Stomach smooth muscle (tissue), 2 donors: ENCODE data around the gene KCNJ12.

Experiments used
- H3K27ac ChIP-seq: one replicate; pipeline ENCODE4 v1.7.0; 2013; ENCODE audit warnings: mild to moderate bottlenecking, low read length, inconsistent platforms
- H3K27me3 ChIP-seq, 2 donors: one replicate each; pipeline ENCODE4 v1.7.0; 2013; ENCODE audit warnings: low read length in 2 of 2; ENCODE audit not compliant: insufficient read depth in 2 of 2, control insufficient read depth in 1 of 2
- H3K36me3 ChIP-seq, 2 donors: one replicate each; pipeline ENCODE4 v1.7.0; 2013; ENCODE audit warnings: low read length in 2 of 2; ENCODE audit not compliant: control insufficient read depth in 2 of 2, insufficient read depth in 2 of 2
- H3K4me1 ChIP-seq: one replicate; pipeline ENCODE4 v1.7.0; 2013; ENCODE audit warnings: low read length; ENCODE audit not compliant: control insufficient read depth, insufficient read depth
- H3K4me3 ChIP-seq, 2 donors: one replicate each; pipeline ENCODE4 v1.7.0; 2013; ENCODE audit warnings: low read length in 2 of 2
- H3K9ac ChIP-seq, 2 donors: one replicate each; pipeline ENCODE4 v1.7.0; 2013; ENCODE audit warnings: low read length in 2 of 2, mild to moderate bottlenecking in 1 of 2
- H3K9me3 ChIP-seq, 2 donors: one replicate each; pipeline ENCODE4 v1.7.0; 2013; ENCODE audit warnings: low read length in 2 of 2; ENCODE audit not compliant: control insufficient read depth in 2 of 2
- donor health status: healthy.
- donor health status: Pancreatic carcinoma.

KCNJ12 gene

DNA sequence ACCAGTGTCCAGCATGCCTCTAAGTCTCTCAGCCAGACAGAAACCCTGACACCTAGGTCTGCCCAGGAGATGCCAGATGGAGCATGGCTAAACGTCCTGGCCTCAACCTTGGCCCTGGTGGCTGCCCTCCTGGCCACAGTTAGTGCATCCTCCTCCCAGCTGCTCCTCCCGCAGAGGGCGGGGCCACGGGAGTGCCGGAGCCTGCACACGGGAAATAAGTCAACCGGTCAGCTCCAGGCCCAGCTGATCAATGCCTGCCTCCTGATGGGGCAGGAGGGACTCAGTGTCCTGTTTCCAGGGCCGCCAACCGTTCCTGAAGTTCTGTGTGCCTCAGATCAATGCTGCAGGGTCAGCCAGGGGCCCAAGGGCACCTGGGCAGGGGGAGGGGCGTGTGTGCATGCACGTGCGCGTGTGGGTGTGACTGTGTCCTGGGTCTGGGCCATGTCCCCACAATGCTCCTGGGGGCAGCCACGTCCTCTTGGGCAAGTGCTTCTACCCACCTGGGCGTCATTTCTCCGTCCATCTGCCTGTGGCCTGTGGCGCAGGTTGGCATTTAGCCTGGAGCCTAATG, 4.6 kb upstream of the KCNJ12 start:
- Histone ChIP-seq H3K4me3 (no peak overlapping the region), H3K27me3 (no peaks in the 10 kb centered on the region)

DNA sequence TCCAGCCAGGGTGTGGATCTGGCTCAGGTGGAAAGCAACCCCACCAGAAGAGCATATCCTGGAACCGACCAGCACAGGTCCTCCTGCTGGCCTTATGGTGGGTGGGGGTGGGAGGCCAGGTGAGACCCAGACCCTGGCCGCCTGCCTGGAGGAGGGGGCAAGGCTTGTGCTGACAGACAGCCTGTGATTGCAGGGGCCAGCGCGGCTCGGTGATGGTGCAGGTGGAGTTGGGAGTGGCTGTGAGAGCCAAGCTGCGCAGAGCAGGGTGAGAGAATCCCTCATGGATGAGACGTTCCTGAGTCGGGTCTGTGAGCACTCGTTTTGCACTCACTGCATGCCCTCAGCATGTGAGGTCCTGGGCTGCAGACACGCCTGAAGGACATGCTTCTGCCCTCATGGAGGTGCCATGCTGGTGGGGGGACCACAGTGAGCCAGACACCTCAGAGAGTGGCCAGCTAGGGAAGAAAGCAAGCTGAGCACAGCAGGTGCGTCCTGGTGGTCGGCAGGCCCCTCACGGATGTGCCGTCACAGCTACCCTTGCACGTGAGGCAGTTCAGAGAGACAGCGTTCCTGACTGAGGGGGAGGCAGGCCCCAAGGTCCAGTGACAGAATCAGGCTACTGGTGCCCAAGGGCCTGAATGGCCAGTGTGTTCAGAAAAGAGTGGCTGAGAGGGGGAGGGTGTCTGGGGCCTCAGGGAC, 3.8 kb upstream of the KCNJ12 start:
- no peak overlapping the region for H3K27ac ChIP-seq
- peaks cover 22% of the 10 kb centered on the region for H3K4me1 ChIP-seq
- no peaks in the 10 kb centered on the region for H3K9me3 ChIP-seq
- H3K27me3 ChIP-seq, result peaks cover 0 to 3% of the 10 kb centered on the region in 2 donors
- no peak overlapping the region for H3K9ac ChIP-seq
- no peak overlapping the region for H3K4me3 ChIP-seq
- no peaks in the 10 kb centered on the region for H3K36me3 ChIP-seq

More for the DNA sequence above, 4.6 kb upstream of the KCNJ12 start:
- Histone ChIP-seq H3K36me3 (no peaks in the 10 kb centered on the region), H3K27ac (no peak overlapping the region), H3K9me3 (no peaks in the 10 kb centered on the region), H3K4me1 (peaks cover 20% of the 10 kb centered on the region), H3K9ac (no peak overlapping the region)

DNA sequence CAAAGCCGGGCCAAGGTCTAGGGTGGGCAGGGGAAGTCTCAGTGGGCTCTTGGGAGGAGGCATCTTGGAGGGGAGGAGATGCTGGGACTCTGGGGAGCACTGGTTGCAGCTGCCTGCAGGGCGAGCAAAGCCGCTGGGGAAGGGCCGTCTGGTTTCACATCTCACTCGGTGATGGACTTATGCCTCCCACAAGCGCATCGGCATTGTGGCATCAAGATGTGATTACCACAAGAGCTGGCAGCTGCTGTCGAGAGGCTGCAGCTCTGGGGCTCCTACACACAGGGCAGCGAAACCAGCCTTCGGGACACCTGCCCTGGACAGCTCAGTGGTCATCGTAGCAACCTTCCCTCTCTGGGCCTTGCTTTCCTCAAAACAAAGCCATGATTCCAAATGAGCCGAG, 3.1 kb upstream of the KCNJ12 start:
- Histone ChIP-seq H3K27ac (no peak overlapping the region), H3K36me3 (no peaks in the 10 kb centered on the region), H3K4me1 (peaks cover 23% of the 10 kb centered on the region), H3K9ac (no peak overlapping the region), H3K4me3 (no peak overlapping the region), H3K9me3 (no peaks in the 10 kb centered on the region), H3K27me3 (peaks cover 0 to 7% of the 10 kb centered on the region in 2 donors)

DNA sequence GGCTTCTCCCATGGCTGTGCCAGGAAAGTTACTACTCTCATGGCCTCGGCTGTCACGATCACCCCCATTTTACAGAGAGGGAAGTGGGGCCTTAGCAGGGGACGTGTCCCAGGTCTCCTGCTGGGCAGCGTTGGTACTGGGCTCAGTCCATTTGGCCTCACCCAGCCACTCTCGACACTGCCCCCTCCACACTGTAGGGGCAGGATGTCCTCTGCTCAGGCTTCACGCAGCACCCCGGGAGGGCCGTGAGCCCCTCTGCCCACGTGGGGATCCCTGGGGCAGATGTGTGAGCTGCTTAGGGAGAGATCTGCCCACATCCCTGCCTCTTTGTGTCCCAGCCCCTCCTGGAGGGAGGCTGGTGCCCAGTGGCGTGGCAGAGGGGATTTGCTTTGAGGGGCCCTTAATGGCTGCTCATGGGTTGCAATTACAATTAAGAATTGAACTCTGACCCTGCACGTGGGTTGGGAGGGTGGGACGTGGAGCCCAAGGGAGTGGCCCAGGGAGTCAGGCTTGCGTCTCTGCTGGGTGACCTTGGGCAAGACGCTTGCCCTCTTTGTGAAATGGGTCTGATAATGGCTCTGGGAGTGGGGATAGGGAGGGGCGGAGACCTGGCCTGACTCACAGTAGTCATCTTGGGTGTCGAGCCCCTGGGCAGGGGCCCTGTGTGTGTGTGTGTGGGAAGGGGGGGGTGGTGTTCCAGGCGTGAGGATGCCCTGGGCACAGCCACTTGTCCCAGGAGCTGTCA, 2.3 kb upstream of the KCNJ12 start:
- no peaks in the 10 kb centered on the region for H3K9me3 ChIP-seq
- H3K27me3 ChIP-seq, result peaks cover 0 to 13% of the 10 kb centered on the region in 2 donors
- no peak overlapping the region for H3K9ac ChIP-seq
- H3K36me3 ChIP-seq, result no peaks in the 10 kb centered on the region
- no peak overlapping the region for H3K27ac ChIP-seq
- no peak overlapping the region for H3K4me3 ChIP-seq
- peaks cover 27% of the 10 kb centered on the region for H3K4me1 ChIP-seq

DNA sequence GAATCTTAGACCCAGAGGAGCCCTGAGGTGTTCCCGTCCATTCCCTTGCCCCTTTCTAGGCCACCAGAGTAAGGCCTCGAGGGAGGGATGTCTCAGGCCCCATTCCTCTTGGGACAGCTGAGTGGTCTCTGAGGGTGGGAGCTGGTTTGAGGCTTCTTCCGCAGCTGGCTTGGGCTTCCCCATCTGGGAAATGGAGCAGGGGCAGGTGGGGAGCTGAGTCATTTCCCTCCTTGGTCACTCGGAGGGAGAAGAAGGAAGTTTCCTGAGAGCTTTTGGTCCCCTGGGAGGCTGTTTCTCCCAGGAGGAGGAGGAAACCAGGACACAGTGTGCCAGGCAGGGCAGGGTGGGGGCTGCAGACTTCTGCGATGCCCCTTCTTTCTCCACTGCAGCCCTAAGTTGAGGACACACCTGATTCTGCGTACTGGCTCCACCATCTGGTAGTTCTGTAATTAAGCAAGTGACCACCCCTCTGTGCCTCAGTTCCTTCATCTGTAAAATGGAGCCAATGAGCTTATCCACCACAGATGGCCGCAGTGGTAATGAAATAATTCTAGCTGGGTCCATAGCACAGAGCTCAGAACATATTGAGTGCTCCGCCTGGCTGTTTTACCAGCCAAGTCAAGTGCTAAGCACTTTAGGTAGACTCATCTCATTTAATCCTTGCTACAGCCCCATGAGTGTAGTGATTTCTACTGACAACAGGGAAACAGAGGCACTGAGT, 1.6 kb upstream of the KCNJ12 start:
- Histone ChIP-seq H3K9ac (no peak overlapping the region), H3K9me3 (no peaks in the 10 kb centered on the region), H3K27ac (no peak overlapping the region), H3K27me3 (peaks cover 0 to 13% of the 10 kb centered on the region in 2 donors), H3K36me3 (no peaks in the 10 kb centered on the region), H3K4me3 (no peak overlapping the region), H3K4me1 (peaks cover 34% of the 10 kb centered on the region)

DNA sequence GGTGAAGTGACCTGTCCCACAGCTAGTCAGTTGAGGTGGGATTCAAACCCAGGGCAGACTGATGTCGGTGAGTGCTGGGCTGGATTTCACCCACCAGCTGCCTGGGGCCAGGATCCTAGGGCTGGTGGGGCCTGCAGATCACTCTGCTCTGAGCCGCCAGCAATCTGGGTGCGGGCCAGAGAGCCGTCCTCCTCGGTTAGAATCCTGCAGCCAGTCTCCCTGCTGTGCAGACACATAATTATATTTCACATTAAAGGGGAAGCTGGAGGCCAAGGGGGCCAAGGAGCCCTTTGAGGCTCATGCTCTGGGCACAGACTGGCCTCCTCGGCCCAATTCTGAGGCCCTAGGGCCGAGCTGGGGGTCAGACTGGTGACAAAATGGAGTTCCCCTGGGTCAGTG, 996 bp upstream of the KCNJ12 start:
- Histone ChIP-seq H3K9me3 (no peaks in the 10 kb centered on the region), H3K27me3 (peaks cover 0 to 13% of the 10 kb centered on the region in 2 donors), H3K27ac (no peak overlapping the region), H3K9ac (no peak overlapping the region), H3K36me3 (no peaks in the 10 kb centered on the region), H3K4me1 (peaks cover 34% of the 10 kb centered on the region), H3K4me3 (no peak overlapping the region)

DNA sequence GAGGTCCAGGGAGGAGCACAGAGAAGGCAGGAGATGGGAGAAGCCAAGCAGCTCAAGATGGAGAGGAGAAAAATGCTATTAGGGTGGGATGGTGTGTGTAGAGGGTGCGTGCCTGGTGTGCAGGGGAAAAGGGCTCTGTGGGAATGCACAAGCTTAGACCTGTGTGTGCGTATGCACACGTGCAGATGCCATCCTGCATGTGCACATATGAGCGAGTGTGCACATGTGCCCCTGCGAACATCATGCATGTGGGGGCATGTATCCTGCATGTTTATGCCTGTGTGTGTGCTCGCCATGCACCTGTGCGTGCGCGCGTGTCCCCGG, 438 bp upstream of the KCNJ12 start:
- peaks cover 0 to 13% of the 10 kb centered on the region in 2 donors for H3K27me3 ChIP-seq
- H3K4me1 ChIP-seq, result peaks cover 28% of the 10 kb centered on the region
- peak overlapping the region; percentile 50 to 72 for H3K4me3 ChIP-seq
- H3K36me3 ChIP-seq, result no peaks in the 10 kb centered on the region
- H3K9me3 ChIP-seq, result no peaks in the 10 kb centered on the region
- no peak overlapping the region for H3K27ac ChIP-seq
- no peak overlapping the region for H3K9ac ChIP-seq

DNA sequence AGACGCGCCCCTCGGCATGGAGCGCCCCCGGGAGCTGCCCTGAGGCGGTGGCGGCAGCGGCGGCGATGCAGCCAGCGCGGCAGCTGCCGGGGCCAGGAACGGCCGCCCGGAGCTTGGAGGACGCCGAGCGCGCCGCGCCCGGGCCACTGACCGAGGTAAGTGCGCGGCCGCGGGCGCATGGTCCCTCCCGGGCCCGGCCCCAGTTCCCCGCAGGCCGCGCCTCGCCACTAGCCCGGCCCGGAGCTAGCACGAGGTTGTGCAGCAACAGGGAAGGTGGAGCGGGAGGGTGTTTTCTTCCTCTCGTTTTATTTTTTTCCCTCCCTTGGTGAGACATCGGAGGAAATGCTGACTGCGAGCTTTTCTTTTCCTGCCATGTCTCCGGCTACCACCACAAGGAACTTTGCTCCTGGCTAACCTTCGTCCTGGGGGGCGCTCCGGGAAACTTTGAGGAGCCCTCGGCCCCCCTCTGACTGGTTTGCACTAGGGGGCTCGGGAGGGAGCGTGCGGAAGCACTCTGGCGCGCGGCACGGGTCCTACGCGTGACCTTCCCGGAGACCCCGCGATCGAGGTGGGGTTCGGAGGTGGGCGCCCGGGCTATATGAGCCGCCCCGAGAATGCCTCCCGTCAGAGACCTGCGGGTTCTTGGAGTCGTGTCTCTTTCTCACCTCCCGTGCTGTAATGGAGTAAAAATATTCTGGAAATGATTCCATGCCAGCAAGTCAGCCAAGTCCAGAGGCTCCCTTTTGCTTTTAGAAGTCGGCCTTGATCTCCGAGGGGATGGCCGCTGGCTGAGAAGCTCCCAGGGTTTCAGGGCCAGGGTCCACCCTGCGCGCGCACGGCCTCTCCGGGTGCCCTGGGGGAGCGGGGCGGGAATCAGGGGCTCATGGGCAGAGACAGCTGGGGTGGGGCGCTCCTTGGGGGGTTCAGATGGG, 868 bp downstream of the KCNJ12 start:
- H3K9me3 ChIP-seq, result no peaks in the 10 kb centered on the region
- peak overlapping the region; percentile 29 to 55 for H3K9ac ChIP-seq
- peaks cover 0 to 13% of the 10 kb centered on the region in 2 donors for H3K27me3 ChIP-seq
- H3K27ac ChIP-seq, result no peak overlapping the region
- H3K4me1 ChIP-seq, result peaks cover 26% of the 10 kb centered on the region
- peak overlapping the region; percentile 72 to 80 for H3K4me3 ChIP-seq
- H3K36me3 ChIP-seq, result no peaks in the 10 kb centered on the region

DNA sequence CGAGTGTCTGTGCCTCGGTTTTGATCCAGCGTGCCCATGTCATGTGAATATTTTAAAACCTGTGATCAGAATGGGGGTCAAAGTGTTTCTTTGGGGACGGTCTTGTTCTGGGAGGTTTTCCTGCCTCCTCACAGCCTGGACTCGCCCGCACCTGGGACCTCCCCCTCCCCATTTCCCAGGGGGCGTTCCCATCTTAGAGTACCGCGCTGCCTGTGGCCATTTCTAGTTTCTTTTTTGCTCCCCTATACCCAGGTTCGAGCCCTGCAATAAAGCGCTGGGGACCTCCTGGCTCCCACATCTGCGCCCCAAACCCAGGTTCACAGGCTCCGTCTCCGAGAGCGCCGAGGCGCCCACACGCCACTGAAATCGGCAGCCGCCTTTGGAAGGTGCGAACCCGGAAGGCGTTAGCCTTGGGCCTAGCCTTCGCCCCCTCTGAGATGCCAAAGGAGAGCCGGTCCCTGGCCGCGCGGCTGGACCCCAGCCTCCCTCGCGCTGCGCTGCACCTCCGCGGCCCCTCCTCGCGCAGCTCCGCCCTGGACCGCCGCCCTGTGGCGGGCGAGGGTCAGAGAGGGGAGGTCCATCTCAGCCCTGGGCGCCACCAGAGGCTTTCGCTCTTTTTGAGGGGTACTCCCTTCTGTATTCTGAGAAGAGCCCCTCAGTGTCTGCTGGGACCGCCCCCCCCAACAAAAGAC, 1.7 kb downstream of the KCNJ12 start:
- Histone ChIP-seq H3K9ac (peak overlapping the region in 1 of 2 donors; percentile 55), H3K27me3 (peaks cover 0 to 13% of the 10 kb centered on the region in 2 donors), H3K4me1 (peaks cover 27% of the 10 kb centered on the region), H3K4me3 (peak overlapping the region; percentile 72 to 80), H3K9me3 (no peaks in the 10 kb centered on the region), H3K27ac (no peak overlapping the region), H3K36me3 (no peaks in the 10 kb centered on the region)
